Heart left ventricle (tissue), 13 donors: ENCODE results near the gene IFNLR1.

Experiments
- CTCF ChIP-seq, 12 donors: fragments of 200-600 bp; sonication (generic) in 4 of 12; IDR thresholded peaks; one replicate each; pipeline versions ENCODE4 v1.5.0 to v1.8.0; 2018 to 2022; ENCODE audit warnings: antibody characterized with exemption in 12 of 12, mild to moderate bottlenecking in 5 of 12
- POLR2A ChIP-seq, 2 donors: fragments of 450-650 bp; IDR thresholded peaks; one replicate each; pipeline ENCODE4 v1.6.1; 2017; ENCODE audit warnings: antibody characterized with exemption in 2 of 2, mild to moderate bottlenecking in 2 of 2, moderate library complexity in 2 of 2
- donor health status: ischemic (EF 13 %, LVEDD 7.1; RV severe dilation, severe dysfunction).
- donor health status: DM: no; HTN: yes; CAD: no.
- donor health status: DM: no; HTN: no; CAD: no.
- donor health status: ischemic (EF 25% LVEDD 6.9; RV normal size, moderate dysfunction).
- donor health status: ischemic (EF 25% LVEDD 5.7; RV mildly dilated, moderate dysfunction).
- donor health status: ischemic (EF 35%, LVEDD 5.7; RV mildly dilated, moderate dysfunction).
- donor health status: nonischemic (EF 11% LVEDD 7.7; RV severe dilation, severe dysfunction).
- donor health status: DM: yes; HTN: yes; CAD: no.
- donor health status: PGD.
- donor health status: ischemic (EF 29% LVEDD 5.4; RV normal size, mild dysfunction).
- donor health status: nonischemic (EF 23%, LVEDD 6.1; RV moderate dilation, normal function).

DNA sequence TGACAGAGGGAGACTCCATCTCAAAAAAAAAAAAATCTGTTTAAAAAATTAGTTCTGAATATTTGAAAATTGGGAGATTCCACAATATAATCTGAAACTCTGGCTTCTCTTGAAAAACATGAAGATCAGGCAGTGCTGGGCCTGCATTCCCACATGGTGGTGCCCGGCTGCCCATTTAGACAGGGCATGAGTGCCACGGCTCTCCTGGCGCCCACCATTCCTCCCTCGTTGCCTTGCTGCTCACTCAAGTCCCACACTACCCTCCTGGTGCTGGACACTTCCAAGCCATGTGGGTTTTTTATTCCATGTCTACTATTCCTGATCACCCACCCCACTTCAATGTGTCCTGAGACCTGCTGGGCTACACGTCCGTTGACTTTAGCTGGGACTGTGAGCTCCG lies 64.3 kb downstream of the IFNLR1 start:
- TF ChIP-seq POLR2A (IDR thresholded peaks at IDR 0.05), result no peak
- TF ChIP-seq CTCF (IDR thresholded peaks at IDR 0.05), result no peak
